NCI-H128 (cell line): ENCODE results near the gene CYP2R1.
"Not testable (repeated sequence)": the region's sequence is repeated elsewhere in the genome, so short reads cannot be mapped to it uniquely, and the experiment has no call there.

ENCODE experiments used
- DNase-seq: peaks from one replicate; lab custom pipeline; 2025; ENCODE audit not compliant: unreplicated experiment; lab: John Stamatoyannopoulos, UW

The CYP2R1 gene

DNA sequence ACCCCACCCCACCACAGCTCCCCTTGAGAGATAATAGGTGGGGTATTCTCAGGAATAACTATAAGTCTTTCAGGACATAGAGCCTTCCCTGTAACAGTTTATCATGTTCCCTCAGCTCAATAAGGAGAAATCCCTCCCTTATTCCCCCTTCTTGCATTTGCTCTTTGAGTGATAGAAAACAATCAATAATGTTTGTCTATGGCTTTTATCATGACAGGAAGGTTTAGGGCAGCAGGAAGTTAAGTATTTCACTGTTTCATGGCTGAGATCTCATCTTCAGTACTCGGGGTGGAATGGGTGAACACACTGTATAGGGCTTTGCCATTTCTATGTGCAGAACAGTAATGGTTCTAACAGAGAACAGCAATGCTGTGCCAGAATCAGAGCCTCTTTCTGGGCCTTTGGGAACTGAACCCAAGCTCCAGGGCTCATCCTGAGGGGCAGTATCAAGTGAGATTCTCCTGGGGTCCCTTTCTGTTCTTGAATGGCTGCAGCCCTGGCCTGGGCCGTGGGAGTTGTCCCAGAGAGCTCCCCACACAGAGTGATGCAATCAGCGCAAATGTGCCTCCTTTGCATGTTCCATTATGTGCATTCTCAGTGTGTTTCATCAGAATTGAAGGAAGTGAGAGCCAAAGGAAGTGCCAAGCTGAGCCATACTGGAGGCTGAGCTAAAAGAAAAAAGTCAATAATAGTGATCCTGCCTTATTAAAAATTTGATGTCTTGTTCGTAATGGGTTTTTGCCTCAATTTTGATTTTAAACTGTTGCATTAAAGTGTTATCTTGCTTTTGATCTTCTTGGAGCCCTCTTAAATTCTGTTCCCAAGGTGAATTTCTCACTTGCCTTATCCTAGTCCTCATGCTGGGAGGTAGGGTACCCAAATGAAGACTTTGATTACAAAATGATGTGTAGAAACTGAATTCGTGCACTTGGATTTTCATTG is 2.9 kb upstream of the CYP2R1 start:
- DNase-seq, result no peak

- DNase-seq, result no peak
Measured at GRCh38 chr11:14892577-14892976, 546 bp upstream of the CYP2R1 start.

DNA sequence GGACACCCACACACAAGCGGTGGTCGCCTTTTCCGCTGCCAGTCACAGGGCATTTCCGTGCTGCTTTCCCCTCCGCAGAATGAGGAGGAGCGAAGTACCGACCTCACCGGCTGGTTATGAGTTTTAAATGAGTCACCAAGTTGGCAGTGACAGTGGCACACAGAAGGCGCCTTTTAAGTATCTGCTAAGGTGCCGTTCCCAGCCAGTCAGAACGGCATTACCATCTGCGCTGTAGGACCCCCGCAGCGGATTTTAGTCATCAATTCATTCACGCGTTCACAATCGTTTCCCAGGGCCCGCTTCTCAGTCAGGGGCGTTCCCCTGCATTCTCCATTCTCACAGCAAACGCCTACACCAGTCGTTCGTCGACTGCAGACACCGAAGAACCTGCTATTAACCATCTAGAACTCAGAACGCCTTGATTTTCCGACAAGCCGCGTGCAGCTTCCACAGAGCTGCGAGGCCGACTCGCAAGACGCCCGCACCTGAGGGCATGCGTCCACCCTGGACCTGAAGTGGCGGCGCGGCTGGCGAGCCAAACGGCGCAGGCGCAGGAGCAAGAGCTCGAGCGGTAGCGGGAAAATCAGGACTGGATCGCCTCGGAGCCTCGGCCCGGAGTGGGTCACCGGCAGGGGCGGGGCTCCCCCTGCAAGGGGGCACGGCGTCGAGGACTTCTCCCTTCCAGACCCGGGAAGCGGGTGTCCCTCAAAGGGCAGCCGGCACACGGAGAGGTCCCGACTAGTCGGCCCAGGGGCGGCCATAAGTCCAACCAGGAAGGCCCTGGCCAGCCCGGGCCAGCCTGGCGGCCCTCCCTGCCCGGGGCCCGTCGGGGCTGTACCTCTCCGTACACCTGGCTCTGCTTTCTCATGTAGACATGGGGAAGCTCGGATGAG is 642 bp downstream of the CYP2R1 start:
- DNase-seq, result peak; percentile 91

- no peak for DNase-seq
Measured at GRCh38 chr11:14886513-14886912, 5.5 kb downstream of the CYP2R1 start.

GRCh38 chr11:14884667-14885273 is 7.3 kb downstream of the CYP2R1 start:
- no peak for DNase-seq

DNA sequence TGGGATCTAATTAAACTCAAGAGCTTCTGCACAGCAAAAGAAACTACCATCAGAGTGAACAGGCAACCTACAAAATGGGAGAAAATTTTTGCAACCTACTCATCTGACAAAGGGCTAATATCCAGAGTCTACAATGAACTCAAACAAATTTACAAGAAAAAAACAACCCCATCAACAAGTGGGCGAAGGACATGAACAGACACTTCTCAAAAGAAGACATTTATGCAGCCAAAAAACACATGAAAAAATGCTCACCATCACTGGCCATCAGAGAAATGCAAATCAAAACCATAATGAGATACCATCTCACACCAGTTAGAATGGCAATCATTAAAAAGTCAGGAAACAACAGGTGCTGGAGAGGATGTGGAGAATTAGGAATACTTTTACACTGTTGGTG is 8.3 kb downstream of the CYP2R1 start:
- DNase-seq, result not testable (repeated sequence)

DNA sequence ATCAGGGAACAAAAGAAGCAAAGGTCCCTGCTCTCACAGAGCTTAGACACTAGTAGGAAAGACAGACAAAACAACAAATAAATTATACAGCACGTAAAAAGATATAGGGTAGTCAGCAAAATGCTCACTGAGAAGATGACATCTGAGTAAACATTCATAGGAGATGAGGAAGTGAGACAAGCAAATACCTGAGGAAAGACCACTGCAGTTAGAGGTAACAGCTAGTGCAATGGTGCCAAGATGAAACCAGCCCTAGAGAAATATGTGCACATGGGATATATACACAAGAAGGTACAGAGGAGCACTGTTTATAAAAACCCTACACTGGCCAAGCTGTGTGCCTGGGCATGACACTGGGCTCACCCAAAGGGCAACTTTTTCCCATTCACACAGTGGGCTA is 9.8 kb downstream of the CYP2R1 start:
- no peak for DNase-seq

- DNase-seq, result no peak
Measured at GRCh38 chr11:14881576-14882193, 10.3 kb downstream of the CYP2R1 start.

DNA sequence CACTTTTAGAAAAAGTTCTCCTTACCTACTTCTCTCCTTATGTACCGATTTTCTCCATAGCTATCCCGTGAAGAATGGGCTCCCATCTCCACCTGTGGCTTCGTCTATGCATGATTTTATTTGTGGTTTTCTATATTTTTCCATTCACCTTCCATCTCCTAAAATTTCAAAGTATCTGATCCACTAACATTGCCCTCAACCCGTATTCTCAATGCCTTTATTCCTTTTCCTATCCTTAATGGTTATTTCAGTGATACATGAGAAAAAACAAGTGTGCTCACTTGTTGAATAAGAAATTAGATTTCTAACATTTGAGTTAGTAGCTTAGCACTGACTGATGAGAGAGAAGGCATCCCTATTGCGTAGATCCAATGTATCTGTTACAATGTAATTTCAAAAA is 16.9 kb downstream of the CYP2R1 start:
- DNase-seq, result no peak

DNA sequence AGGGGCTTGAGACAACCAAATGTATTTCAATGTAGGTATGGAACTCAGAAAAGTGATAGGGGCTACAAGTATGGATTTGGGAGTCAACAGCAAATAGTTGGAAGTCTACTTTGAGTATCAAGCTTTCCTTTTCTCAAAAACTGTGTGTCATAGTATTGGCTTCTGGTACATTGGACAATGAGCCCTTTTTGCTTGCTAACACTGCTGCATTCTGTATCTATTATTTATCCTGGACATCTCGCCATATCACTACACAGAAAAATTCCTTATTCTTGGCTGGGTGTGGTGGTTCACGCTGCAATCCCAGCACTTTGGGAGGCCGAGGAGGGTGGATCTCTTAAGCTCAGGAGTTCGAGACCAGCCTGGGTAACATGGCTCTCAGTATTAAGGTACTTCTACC is 18.4 kb downstream of the CYP2R1 start:
- DNase-seq, result no peak

DNA sequence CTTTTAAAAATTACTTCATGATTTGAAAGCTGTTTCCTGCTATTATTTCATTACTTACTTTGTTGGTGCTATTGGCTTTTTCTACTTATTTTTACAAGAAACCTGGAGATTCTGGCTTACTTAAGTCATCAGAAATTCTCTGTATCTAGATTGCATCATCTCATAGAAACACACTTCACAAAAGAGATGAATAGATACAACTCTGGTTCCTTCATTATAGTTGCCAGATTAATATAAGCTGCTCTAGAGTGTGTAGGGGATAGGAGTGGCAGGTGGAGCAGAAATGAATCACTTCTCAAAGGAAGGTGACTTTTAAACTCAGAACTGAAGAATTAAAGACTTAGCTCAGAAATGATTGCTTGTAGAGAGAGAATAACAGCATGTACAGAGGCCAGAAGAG is 20.0 kb downstream of the CYP2R1 start:
- no peak for DNase-seq

DNA sequence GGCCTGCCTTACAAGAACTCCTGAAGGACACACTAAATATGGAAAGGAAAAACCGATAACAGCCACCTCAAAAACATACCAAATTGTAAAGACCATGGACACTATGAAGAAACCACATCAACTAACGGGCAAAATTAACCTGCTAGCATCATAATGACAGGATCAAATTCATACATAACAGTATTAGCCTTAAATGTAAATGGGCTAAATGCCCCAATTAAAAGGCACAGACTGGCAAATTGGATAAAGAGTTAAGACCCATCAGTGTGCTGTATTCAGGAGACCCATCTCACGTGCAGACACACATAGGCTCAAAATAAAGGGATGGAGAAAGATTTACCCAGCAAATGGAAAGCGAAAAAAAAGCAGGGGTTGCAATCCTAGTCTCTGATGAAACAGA is 28.3 kb downstream of the CYP2R1 start:
- not testable (repeated sequence) for DNase-seq

GRCh38 chr11:14861680-14862079 is 30.4 kb downstream of the CYP2R1 start:
- no peak for DNase-seq

GRCh38 chr11:14860511-14860910 is 31.5 kb downstream of the CYP2R1 start:
- no peak for DNase-seq

GRCh38 chr11:14858404-14858803 is 33.6 kb downstream of the CYP2R1 start:
- no peak for DNase-seq

DNA sequence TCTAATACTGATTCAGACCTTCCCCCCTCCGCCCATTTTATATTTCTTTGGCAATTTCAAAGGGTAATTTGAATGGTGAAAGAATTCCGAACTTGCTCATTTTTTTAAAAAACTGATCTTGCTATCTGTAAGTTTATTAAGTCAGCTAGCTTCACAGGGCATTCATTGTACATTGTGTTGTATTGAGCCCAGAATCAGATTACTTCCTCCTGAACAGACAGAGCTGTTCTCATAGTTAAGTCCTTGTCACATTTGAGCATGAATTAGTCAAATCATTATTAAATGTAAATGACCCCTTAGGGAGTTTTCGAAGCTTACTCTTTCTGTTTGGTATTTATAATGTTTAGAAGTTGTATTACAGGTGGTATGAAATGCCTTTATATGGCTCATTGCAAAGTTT is 34.4 kb downstream of the CYP2R1 start:
- DNase-seq, result no peak

DNA sequence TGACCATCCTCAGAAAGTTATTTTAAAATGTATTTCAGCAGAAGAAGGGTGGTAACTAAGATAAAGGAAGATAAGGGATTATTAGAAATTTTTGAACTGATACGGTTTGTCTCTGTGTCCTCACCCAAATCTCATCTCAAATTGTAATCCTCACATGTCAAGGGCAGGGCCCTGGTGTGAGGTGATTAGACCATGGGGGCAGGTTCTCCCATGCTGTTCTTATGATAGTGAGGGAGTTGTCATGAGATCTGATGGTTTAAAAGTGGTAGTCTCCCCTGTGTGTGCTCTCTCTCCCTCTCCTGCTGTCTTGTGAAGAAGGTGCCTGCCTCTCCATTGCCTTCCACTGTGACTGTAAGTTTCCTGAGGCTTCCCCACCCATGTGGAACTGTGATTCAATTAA is 36.1 kb downstream of the CYP2R1 start:
- no peak for DNase-seq

DNA sequence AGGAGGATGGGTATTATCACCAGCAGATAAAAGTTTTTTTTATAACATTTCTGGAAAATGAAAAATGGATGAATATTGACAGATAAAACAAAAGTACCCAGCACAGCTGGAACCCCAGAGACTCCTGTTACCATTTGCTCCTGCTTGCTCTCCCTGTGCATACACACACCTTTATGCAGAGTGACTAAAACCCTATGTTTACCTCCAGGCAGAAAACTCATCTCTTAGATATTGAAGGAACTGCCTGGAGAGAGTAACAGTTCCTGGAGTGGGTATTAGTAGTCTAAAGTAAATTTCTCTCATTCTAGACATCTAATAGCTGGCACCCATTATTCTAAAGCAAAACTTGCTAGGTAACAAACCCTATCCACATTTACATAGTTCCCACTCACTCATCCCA is 38.0 kb downstream of the CYP2R1 start:
- no peak for DNase-seq

DNA sequence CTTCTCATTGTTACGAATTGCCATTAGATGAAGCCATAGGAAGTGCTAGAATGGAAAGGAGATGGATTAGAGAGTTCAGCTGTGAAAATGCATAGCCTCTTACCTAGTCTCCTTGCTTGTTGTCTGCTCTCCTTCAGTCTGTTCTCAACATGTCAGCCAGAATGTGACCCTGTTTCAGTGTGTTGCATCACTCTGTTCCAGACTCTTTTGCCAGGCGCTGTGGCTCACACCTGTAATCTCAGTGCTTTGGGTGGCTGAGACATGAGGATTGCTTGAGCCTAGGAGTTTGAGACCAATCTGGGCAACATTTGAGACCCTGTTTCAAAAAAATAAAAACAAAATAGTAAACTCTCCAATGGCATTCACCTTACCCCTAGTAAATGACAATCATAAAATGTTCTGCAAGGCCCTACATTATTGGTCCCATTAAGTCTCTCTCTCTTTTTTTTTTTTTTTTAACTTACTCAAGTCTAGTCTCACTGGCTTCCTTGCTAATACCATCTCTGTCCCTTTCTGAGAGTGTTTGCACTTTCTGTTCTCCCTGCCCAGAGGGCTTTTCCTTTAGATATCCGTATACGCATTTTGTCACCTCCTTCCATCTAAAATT is 39.4 kb downstream of the CYP2R1 start:
- no peak for DNase-seq

- no peak for DNase-seq
Measured at GRCh38 chr11:14842002-14842401, 50.0 kb downstream of the CYP2R1 start.
